Measurements from ENCODE around the gene LGR5. TPM values are rescaled to one million over a fixed set of nuclear protein-coding genes. Genes with fewer than 3 reads are reported as not detected.

The LGR5 gene
- total and polyA plus RNA-seq, 2 of the 13 experiments (the other 11 are each of a cell fraction or from before 2014, with no cell fraction given): 37.0 to 121 TPM

DNA sequence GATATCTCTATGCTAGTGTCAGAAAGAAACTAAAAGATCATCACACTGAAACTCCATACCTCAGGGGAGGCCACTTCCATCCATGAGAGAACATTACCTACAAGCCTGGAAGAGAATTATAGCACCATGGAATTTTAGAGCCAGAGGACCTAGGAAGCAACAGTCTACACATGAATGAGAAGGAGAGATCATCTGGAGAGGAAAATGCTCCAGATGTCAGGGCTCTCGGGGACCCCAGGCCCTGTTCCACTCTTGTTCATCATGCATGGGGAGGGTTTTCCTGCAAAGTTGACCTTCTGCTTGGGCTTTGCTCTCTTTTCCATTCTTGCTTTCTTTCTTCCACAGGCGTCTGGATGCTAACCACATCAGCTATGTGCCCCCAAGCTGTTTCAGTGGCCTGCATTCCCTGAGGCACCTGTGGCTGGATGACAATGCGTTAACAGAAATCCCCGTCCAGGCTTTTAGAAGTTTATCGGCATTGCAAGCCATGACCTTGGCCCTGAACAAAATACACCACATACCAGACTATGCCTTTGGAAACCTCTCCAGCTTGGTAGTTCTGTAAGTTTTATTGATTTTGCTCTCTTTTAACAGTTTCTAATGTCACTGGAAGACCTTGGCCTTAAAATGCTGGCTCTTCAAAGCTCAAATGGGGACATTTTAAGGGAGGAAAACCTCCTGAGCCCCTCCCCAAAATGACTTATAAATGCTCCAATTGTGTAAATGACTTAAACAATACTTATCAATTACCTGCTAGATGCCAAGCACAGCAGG, 113.3 kb downstream of the LGR5 start:
- no peaks in the 10 kb centered on the region for H3K79me2 ChIP-seq (ENCODE audit: insufficient read depth, low read length)
- peak; percentile 92 for DNase-seq (ENCODE audit: low spot score)
- intact Hi-C loops (cut with micrococcal nuclease; ENCODE audit: unreplicated experiment) (loop anchor here (1.0 to 5.0 kb wide), 3 partner anchors 17 to 136 kb away; no protein-coding TSS in a partner anchor), in situ Hi-C loops (cut with HindIII; ENCODE audit: extremely low pct_ligation_motif_present, low pct_unique_long_range_greater_than_20kb) (no loop called here)
- peaks cover 14 to 25% of the 10 kb centered on the region in 2 experiments for H3K36me3 ChIP-seq (replicated peaks in 1 of 2; ENCODE audit: control insufficient read depth in 1 of 2, insufficient read depth in 2 of 2, low read length in 2 of 2)
- no peak overlapping the region for H2AFZ ChIP-seq (ENCODE audit: low read length)
- no peak overlapping the region for H3K9ac ChIP-seq (ENCODE audit: insufficient read depth, low read depth, low read length)
- ChIA-PET CTCF (ENCODE audit: low intra/inter-chr PET ratio, low total read pairs) (no interaction called here), POLR2A (interaction anchor here (1.1 to 3.7 kb wide), 7 partner anchors 16 to 179 kb away, joined by 4 to 24 read pairs (median 5); partner anchors contain the start of genes LGR5, THAP2 and ZFC3H1)
- ATAC-seq: peak; percentile 94
- H3K27me3 ChIP-seq (ENCODE audit: control insufficient read depth in 1 of 2, insufficient read depth in 2 of 2, low read length in 2 of 2): no peaks in the 10 kb centered on the region
- FAIRE-seq: peak; percentile 89
- BruUV-seq (replicated peaks): TSS peak; percentile 97
- H4K20me1 ChIP-seq (ENCODE audit: insufficient read depth, low read length): peaks cover 9% of the 10 kb centered on the region
- no peak overlapping the region for H3K4me3 ChIP-seq (replicated peaks in 1 of 3; ENCODE audit: insufficient read depth in 1 of 3, low read depth in 2 of 3, low read length in 3 of 3)
- WGBS (ENCODE audit: low lambda C conversion rate): 15% methylated on average over 5 of the region's 5 CpGs
- H3K27ac ChIP-seq (ENCODE audit: extremely low read length, insufficient read depth, low read length): peak overlapping the region; percentile 60
- H3K4me1 ChIP-seq (ENCODE audit: insufficient read depth, low read length): peaks cover 61% of the 10 kb centered on the region
- no peaks in the 10 kb centered on the region for H3K9me3 ChIP-seq (ENCODE audit: low read length)
- H3K4me2 ChIP-seq (ENCODE audit: low read depth, low read length): peak overlapping the region; percentile 43
- TF ChIP-seq, protein P1, sequence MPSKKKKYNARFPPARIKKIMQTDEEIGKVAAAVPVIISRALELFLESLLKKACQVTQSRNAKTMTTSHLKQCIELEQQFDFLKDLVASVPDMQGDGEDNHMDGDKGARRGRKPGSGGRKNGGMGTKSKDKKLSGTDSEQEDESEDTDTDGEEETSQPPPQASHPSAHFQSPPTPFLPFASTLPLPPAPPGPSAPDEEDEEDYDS (CRISPR knock-in tag; IDR thresholded peaks at IDR 0.05): 0 out of 2 replicates have a peak, but pooled peaks have one; percentile 3
- TF ChIP-seq ARID2 (CRISPR knock-in tag; IDR thresholded peaks at IDR 0.05; ENCODE audit: borderline replicate concordance): no peak
- peak; percentile 77; the same call in 1 of the 2 replicates for TF ChIP-seq ZNF710 (CRISPR knock-in tag; IDR thresholded peaks at IDR 0.05; ENCODE audit: borderline replicate concordance)
- peak; percentile 28; the same call in 1 of the 2 replicates for TF ChIP-seq ETV5 (CRISPR knock-in tag; IDR thresholded peaks at IDR 0.05; ENCODE audit: borderline replicate concordance)
- peak; percentile 81 for TF ChIP-seq HDAC1 (CRISPR knock-in tag; IDR thresholded peaks at IDR 0.05)
- 0 out of 2 replicates have a peak, but pooled peaks have one; percentile 35 for TF ChIP-seq ZHX1 (CRISPR knock-in tag; IDR thresholded peaks at IDR 0.05; ENCODE audit: low read depth)
- TF ChIP-seq HNF1A (IDR thresholded peaks at IDR 0.05; ENCODE audit: low read depth): peak; percentile 56
- peak; percentile 91 for TF ChIP-seq HNF1A (CRISPR knock-in tag; IDR thresholded peaks at IDR 0.05; ENCODE audit: borderline replicate concordance)
- peak; percentile 70; the same call in 1 of the 2 replicates for TF ChIP-seq ZNF556 (CRISPR knock-in tag; IDR thresholded peaks at IDR 0.05; ENCODE audit: borderline replicate concordance)
- peak; percentile 79; the same call in 1 of the 2 replicates for TF ChIP-seq GATA4 (IDR thresholded peaks at IDR 0.05; ENCODE audit: borderline replicate concordance, low read depth)
